Activated T-cell treated with anti-CD3 and anti-CD28 coated beads, Interleukin-2, amount 50 U/mL, for 4 hours (primary cell): ENCODE measurements around the gene VAMP1. TPM values are rescaled to one million over a fixed set of nuclear protein-coding genes. Genes with fewer than 3 reads are reported as not detected.
"Not testable (repeated sequence)": the region's sequence is repeated elsewhere in the genome, so short reads cannot be mapped to it uniquely, and the experiment has no call there.

Experiments used
- ATAC-seq, 2 donors: fragments of 200-7000 bp; cut with Tn5 transposase; one replicate each; pipeline ENCODE4 v1.10.0; 2021
- DNase-seq: peaks from one replicate; pipeline ENCODE4 v3.0.0-alpha.2; 2020
- H3K27me3 Mint-ChIP-seq: one replicate; pipeline ENCODE4 v1.8.0; 2021; ENCODE audit warnings: low read depth, mixed read lengths
- H3K36me3 Mint-ChIP-seq: one replicate; pipeline ENCODE4 v1.8.0; 2022; ENCODE audit warnings: mixed read lengths; ENCODE audit not compliant: insufficient read depth
- H3K4me1 Mint-ChIP-seq: one replicate; pipeline ENCODE4 v1.8.0; 2021; ENCODE audit warnings: low read depth, mixed read lengths
- H3K4me3 Mint-ChIP-seq: one replicate; pipeline ENCODE4 v1.8.0; 2021; ENCODE audit warnings: mild to moderate bottlenecking, moderate library complexity, mixed read lengths
- H3K9me3 Mint-ChIP-seq: one replicate; pipeline ENCODE4 v1.8.0; 2021; ENCODE audit warnings: mixed read lengths
- total RNA-seq, 3 donors: library from RNA; stranded (reverse); gene quantifications; one replicate each; pipeline ENCODE4 v1.2.1, GENCODE V29; 2021

The VAMP1 gene
- total RNA-seq, 3 donors from 2014 or later, result 17.1 to 22.9 (median 21.6) TPM

- ATAC-seq (no peak), DNase-seq (no peak)
- Mint-ChIP-seq H3K36me3 (no peaks in the 10 kb centered on the region), H3K4me3 (no peak overlapping the region), H3K9me3 (no peaks in the 10 kb centered on the region), H3K4me1 (no peaks in the 10 kb centered on the region), H3K27me3 (no peaks in the 10 kb centered on the region)
Observed at GRCh38 chr12:6478416-6478815, 7.9 kb upstream of the VAMP1 start.

- ATAC-seq, H3K9me3 Mint-ChIP-seq, H3K27me3 Mint-ChIP-seq, H3K36me3 Mint-ChIP-seq, H3K4me1 Mint-ChIP-seq, DNase-seq, H3K4me3 Mint-ChIP-seq: not testable (repeated sequence)
Observed at GRCh38 chr12:6477601-6478377, 7.3 kb upstream of the VAMP1 start.

- no peaks in the 10 kb centered on the region for H3K36me3 Mint-ChIP-seq
- DNase-seq (no peak), ATAC-seq (no peak)
- peaks cover 5% of the 10 kb centered on the region for H3K4me1 Mint-ChIP-seq
- H3K27me3 Mint-ChIP-seq, result no peaks in the 10 kb centered on the region
- H3K9me3 Mint-ChIP-seq, result no peaks in the 10 kb centered on the region
- no peak overlapping the region for H3K4me3 Mint-ChIP-seq
Observed at GRCh38 chr12:6476489-6476888, 6.0 kb upstream of the VAMP1 start.

GRCh38 chr12:6475233-6475975 is 4.9 kb upstream of the VAMP1 start:
- ATAC-seq, H3K36me3 Mint-ChIP-seq, H3K27me3 Mint-ChIP-seq, H3K4me3 Mint-ChIP-seq, DNase-seq, H3K9me3 Mint-ChIP-seq: not testable (repeated sequence)
- peaks cover 10% of the 10 kb centered on the region for H3K4me1 Mint-ChIP-seq

GRCh38 chr12:6472491-6472890 is 2.0 kb upstream of the VAMP1 start:
- H3K4me1 Mint-ChIP-seq, result peaks cover 34% of the 10 kb centered on the region
- peaks cover 12% of the 10 kb centered on the region for H3K36me3 Mint-ChIP-seq
- DNase-seq (no peak), ATAC-seq (no peak)
- no peaks in the 10 kb centered on the region for H3K27me3 Mint-ChIP-seq
- no peaks in the 10 kb centered on the region for H3K9me3 Mint-ChIP-seq
- H3K4me3 Mint-ChIP-seq, result no peak overlapping the region

- Mint-ChIP-seq H3K4me3 (no peak overlapping the region), H3K4me1 (peaks cover 39% of the 10 kb centered on the region), H3K9me3 (no peaks in the 10 kb centered on the region), H3K27me3 (no peaks in the 10 kb centered on the region), H3K36me3 (peaks cover 16% of the 10 kb centered on the region)
- ATAC-seq (no peak), DNase-seq (no peak)
Observed at GRCh38 chr12:6471989-6472360, 1.5 kb upstream of the VAMP1 start.

- H3K36me3 Mint-ChIP-seq, result peaks cover 29% of the 10 kb centered on the region
- ATAC-seq (peak in 1 of 2 donors; percentile 0), DNase-seq (no peak)
- H3K4me1 Mint-ChIP-seq, result peaks cover 58% of the 10 kb centered on the region
- H3K9me3 Mint-ChIP-seq, result no peaks in the 10 kb centered on the region
- no peaks in the 10 kb centered on the region for H3K27me3 Mint-ChIP-seq
- H3K4me3 Mint-ChIP-seq, result peak overlapping the region; percentile 85
Observed at GRCh38 chr12:6469609-6470374, 685 bp downstream of the VAMP1 start.

GRCh38 chr12:6469092-6469491 is 1.4 kb downstream of the VAMP1 start:
- Mint-ChIP-seq H3K4me1 (peaks cover 65% of the 10 kb centered on the region), H3K36me3 (peaks cover 36% of the 10 kb centered on the region)

GRCh38 chr12:6468283-6468575 is 2.2 kb downstream of the VAMP1 start:
- ATAC-seq, result no peak
- Mint-ChIP-seq H3K4me3 (peak overlapping the region; percentile 85), H3K4me1 (peaks cover 74% of the 10 kb centered on the region), H3K27me3 (no peaks in the 10 kb centered on the region), H3K9me3 (no peaks in the 10 kb centered on the region), H3K36me3 (peaks cover 43% of the 10 kb centered on the region)
- no peak for DNase-seq

More at GRCh38 chr12:6469092-6469491, 1.4 kb downstream of the VAMP1 start:
- Mint-ChIP-seq H3K27me3 (no peaks in the 10 kb centered on the region), H3K9me3 (no peaks in the 10 kb centered on the region), H3K4me3 (peak overlapping the region; percentile 85)
- no peak for ATAC-seq
- DNase-seq, result no peak

- Mint-ChIP-seq H3K36me3 (peaks cover 48% of the 10 kb centered on the region), H3K4me3 (peak overlapping the region; percentile 85), H3K4me1 (peaks cover 79% of the 10 kb centered on the region)
- not testable (repeated sequence) for DNase-seq, ATAC-seq, H3K9me3 Mint-ChIP-seq, H3K27me3 Mint-ChIP-seq
Observed at GRCh38 chr12:6467571-6468282, 2.8 kb downstream of the VAMP1 start.

GRCh38 chr12:6466751-6467150 is 3.7 kb downstream of the VAMP1 start:
- H3K27me3 Mint-ChIP-seq, DNase-seq, H3K4me3 Mint-ChIP-seq, ATAC-seq, H3K9me3 Mint-ChIP-seq: not testable (repeated sequence)
- H3K4me1 Mint-ChIP-seq, result peaks cover 84% of the 10 kb centered on the region
- H3K36me3 Mint-ChIP-seq, result peaks cover 57% of the 10 kb centered on the region

- no peak for DNase-seq
- H3K4me3 Mint-ChIP-seq, result no peak overlapping the region
Observed at GRCh38 chr12:6466184-6466573, 4.3 kb downstream of the VAMP1 start.

GRCh38 chr12:6465467-6466183 is 4.9 kb downstream of the VAMP1 start:
- ATAC-seq, result no peak
- no peaks in the 10 kb centered on the region for H3K9me3 Mint-ChIP-seq
- peak; percentile 38 for DNase-seq
- H3K27me3 Mint-ChIP-seq, result no peaks in the 10 kb centered on the region
- H3K36me3 Mint-ChIP-seq, result peaks cover 67% of the 10 kb centered on the region
- peaks cover 90% of the 10 kb centered on the region for H3K4me1 Mint-ChIP-seq
- peak overlapping the region; percentile 22 for H3K4me3 Mint-ChIP-seq

More at GRCh38 chr12:6466184-6466573, 4.3 kb downstream of the VAMP1 start:
- H3K9me3 Mint-ChIP-seq, result no peaks in the 10 kb centered on the region
- H3K27me3 Mint-ChIP-seq, result no peaks in the 10 kb centered on the region
- peaks cover 61% of the 10 kb centered on the region for H3K36me3 Mint-ChIP-seq
- peaks cover 87% of the 10 kb centered on the region for H3K4me1 Mint-ChIP-seq
- no peak for ATAC-seq
